Calu3 (cell line): ENCODE results near the gene MMAA. TPM values are rescaled to one million over a fixed set of nuclear protein-coding genes. Genes with fewer than 3 reads are reported as not detected.
"Not testable (repeated sequence)": the region's sequence is repeated elsewhere in the genome, so short reads cannot be mapped to it uniquely, and the experiment has no call there.

Experiments used
- BruUV-seq: library from RNA; stranded (reverse); fragments of 400-500 nt; replicated peaks from 2 replicates; lab custom pipeline; 2021; lab: Mats Ljungman, UMichigan
- CTCF ChIA-PET: fragments of 300-600 bp; sonication (Branson Sonifier 250); formaldehyde crosslinking; loops from one replicate; lab custom pipeline; 2022; ENCODE audit warnings: antibody characterized with exemption; lab: Charles Lee
- DNase-seq: peaks from one replicate; pipeline ENCODE4 v3.0.0; 2022
- H3K27ac Mint-ChIP-seq: one replicate; pipeline ENCODE4 v1.8.0; 2022; ENCODE audit warnings: mixed read lengths; ENCODE audit not compliant: unreplicated experiment
- H3K27me3 Mint-ChIP-seq: one replicate; pipeline ENCODE4 v1.8.0; 2022; ENCODE audit warnings: mixed read lengths; ENCODE audit not compliant: unreplicated experiment
- H3K36me3 Mint-ChIP-seq: one replicate; pipeline ENCODE4 v1.8.0; 2022; ENCODE audit warnings: mild to moderate bottlenecking, moderate library complexity, mixed read lengths; ENCODE audit not compliant: insufficient read depth, unreplicated experiment
- H3K4me1 Mint-ChIP-seq: one replicate; pipeline ENCODE4 v1.8.0; 2022; ENCODE audit warnings: mild to moderate bottlenecking, low read depth, mixed read lengths; ENCODE audit not compliant: unreplicated experiment
- H3K4me3 Mint-ChIP-seq: one replicate; pipeline ENCODE4 v1.8.0; 2022; ENCODE audit warnings: mild to moderate bottlenecking, low read depth, moderate library complexity, mixed read lengths; ENCODE audit not compliant: unreplicated experiment
- H3K9me3 Mint-ChIP-seq: one replicate; pipeline ENCODE4 v1.8.0; 2022; ENCODE audit warnings: low read depth, mixed read lengths; ENCODE audit not compliant: unreplicated experiment
- intact Hi-C: fragments of 100-400 bp; cut with micrococcal nuclease; formaldehyde crosslinking; loops from one replicate; pipeline ENCODE4 v1.10.0; 2022; ENCODE audit not compliant: unreplicated experiment
- total RNA-seq: library from RNA; stranded (reverse); gene quantifications from 2 replicates; pipeline ENCODE4 v1.2.3, GENCODE V29; 2022
- TF ChIP-seq, protein P1 (sequence below): fragments of 200-600 bp; IDR thresholded peaks from one replicate; pipeline ENCODE4 v1.8.0; 2022; ENCODE audit warnings: antibody characterized with exemption; ENCODE audit not compliant: unreplicated experiment

The MMAA gene
- total RNA-seq, 1 experiment from 2014 or later = 5.0 TPM

GRCh38 chr4:145639186-145639698 is 20.1 kb downstream of the MMAA start:
- no peaks in the 10 kb centered on the region for H3K4me1 Mint-ChIP-seq
- H3K27ac Mint-ChIP-seq = no peak overlapping the region
- TF ChIP-seq, protein P1, sequence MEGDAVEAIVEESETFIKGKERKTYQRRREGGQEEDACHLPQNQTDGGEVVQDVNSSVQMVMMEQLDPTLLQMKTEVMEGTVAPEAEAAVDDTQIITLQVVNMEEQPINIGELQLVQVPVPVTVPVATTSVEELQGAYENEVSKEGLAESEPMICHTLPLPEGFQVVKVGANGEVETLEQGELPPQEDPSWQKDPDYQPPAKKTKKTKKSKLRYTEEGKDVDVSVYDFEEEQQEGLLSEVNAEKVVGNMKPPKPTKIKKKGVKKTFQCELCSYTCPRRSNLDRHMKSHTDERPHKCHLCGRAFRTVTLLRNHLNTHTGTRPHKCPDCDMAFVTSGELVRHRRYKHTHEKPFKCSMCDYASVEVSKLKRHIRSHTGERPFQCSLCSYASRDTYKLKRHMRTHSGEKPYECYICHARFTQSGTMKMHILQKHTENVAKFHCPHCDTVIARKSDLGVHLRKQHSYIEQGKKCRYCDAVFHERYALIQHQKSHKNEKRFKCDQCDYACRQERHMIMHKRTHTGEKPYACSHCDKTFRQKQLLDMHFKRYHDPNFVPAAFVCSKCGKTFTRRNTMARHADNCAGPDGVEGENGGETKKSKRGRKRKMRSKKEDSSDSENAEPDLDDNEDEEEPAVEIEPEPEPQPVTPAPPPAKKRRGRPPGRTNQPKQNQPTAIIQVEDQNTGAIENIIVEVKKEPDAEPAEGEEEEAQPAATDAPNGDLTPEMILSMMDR = no peak
- H3K9me3 Mint-ChIP-seq = no peaks in the 10 kb centered on the region
- no peaks in the 10 kb centered on the region for H3K36me3 Mint-ChIP-seq
- BruUV-seq = no TSS peak
- intact Hi-C loops = no loop called here
- no peaks in the 10 kb centered on the region for H3K27me3 Mint-ChIP-seq
- H3K4me3 Mint-ChIP-seq = no peak overlapping the region
- CTCF ChIA-PET = no interaction called here
- no peak for DNase-seq

GRCh38 chr4:145640236-145640635 is 21.1 kb downstream of the MMAA start:
- H3K4me3 Mint-ChIP-seq, CTCF ChIA-PET, intact Hi-C loops, H3K9me3 Mint-ChIP-seq, H3K27me3 Mint-ChIP-seq, DNase-seq, BruUV-seq, H3K27ac Mint-ChIP-seq, H3K4me1 Mint-ChIP-seq, H3K36me3 Mint-ChIP-seq: not testable (repeated sequence)

- no peak for DNase-seq
- TF ChIP-seq, protein P1 = no peak
- H3K27ac Mint-ChIP-seq = no peak overlapping the region
- no peaks in the 10 kb centered on the region for H3K9me3 Mint-ChIP-seq
- BruUV-seq = no TSS peak
- H3K4me3 Mint-ChIP-seq = no peak overlapping the region
- CTCF ChIA-PET = no interaction called here
- H3K27me3 Mint-ChIP-seq = no peaks in the 10 kb centered on the region
- intact Hi-C loops = no loop called here
- no peaks in the 10 kb centered on the region for H3K36me3 Mint-ChIP-seq
- H3K4me1 Mint-ChIP-seq = no peaks in the 10 kb centered on the region
Observed at GRCh38 chr4:145643295-145643694, 24.1 kb downstream of the MMAA start.

DNA sequence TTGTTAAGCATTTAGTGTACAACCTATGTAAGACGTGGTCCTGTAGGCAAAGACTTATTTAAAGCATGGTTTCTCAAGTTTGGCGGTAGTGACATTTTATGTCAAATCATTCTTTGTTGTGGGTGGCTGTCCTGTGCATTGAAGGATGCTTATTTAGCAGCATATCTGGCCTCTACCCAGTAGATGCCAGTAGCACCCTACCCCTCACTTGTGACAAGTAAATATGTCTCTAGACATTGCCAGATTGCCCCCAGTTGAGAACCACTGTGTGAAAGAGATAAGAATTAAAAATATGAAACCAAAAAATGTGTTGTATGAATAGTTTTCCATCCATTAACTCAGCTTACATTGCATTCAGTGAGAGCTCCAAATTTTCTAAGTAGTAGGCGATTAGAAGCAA is 25.5 kb downstream of the MMAA start:
- Mint-ChIP-seq H3K4me3 (no peak overlapping the region), H3K36me3 (no peaks in the 10 kb centered on the region), H3K27me3 (no peaks in the 10 kb centered on the region), H3K27ac (no peak overlapping the region), H3K4me1 (no peaks in the 10 kb centered on the region), H3K9me3 (no peaks in the 10 kb centered on the region)
- no TSS peak for BruUV-seq
- TF ChIP-seq, protein P1 = no peak
- no peak for DNase-seq
- intact Hi-C loops = no loop called here
- CTCF ChIA-PET = no interaction called here

- no TSS peak for BruUV-seq
- Mint-ChIP-seq H3K4me3 (no peak overlapping the region), H3K4me1 (no peaks in the 10 kb centered on the region), H3K9me3 (no peaks in the 10 kb centered on the region), H3K27me3 (no peaks in the 10 kb centered on the region), H3K36me3 (no peaks in the 10 kb centered on the region), H3K27ac (no peak overlapping the region)
- TF ChIP-seq, protein P1 = no peak
- CTCF ChIA-PET = interaction anchor here (0.5 kb wide), 1 partner anchor 20 kb away, joined by 4 read pairs; no protein-coding TSS in a partner anchor
- intact Hi-C loops = no loop called here
- DNase-seq = no peak
Observed at GRCh38 chr4:145656156-145656555, 37.0 kb downstream of the MMAA start.
